Panc1 (cell line): ENCODE data around the gene ARID4B. TPM values are rescaled to one million over a fixed set of nuclear protein-coding genes. Genes with fewer than 3 reads are reported as not detected.

Source experiments
- ATAC-seq: fragments of 200-7000 bp; cut with Tn5 transposase; 2 replicates; pipeline ENCODE4 v1.9.1; 2020; ENCODE audit warnings: mild to moderate bottlenecking, moderate library complexity
- BruUV-seq: library from RNA; stranded (reverse); fragments of 400-500 nt; replicated peaks from 2 replicates; lab custom pipeline; 2021; lab: Mats Ljungman, UMichigan
- CTCF ChIA-PET: fragments of 300-600 bp; sonication (Branson Sonifier 250); formaldehyde crosslinking; loops from one replicate; lab custom pipeline; 2022; ENCODE audit warnings: antibody characterized with exemption; lab: Charles Lee
- POLR2A ChIA-PET: fragments of 300-600 bp; sonication (Branson Sonifier 250); formaldehyde crosslinking; loops from one replicate; lab custom pipeline; 2022; ENCODE audit warnings: antibody characterized with exemption; lab: Charles Lee
- DNase-seq: peaks from one replicate; pipeline ENCODE4 v3.0.0-alpha.2; 2010; ENCODE audit warnings: low read depth, low spot score
- H3K27ac ChIP-seq: 2 replicates; pipeline ENCODE4 v1.5.1; 2011; ENCODE audit warnings: mild to moderate bottlenecking, low read length, inconsistent platforms
- H3K27me3 ChIP-seq: fragments of 200-500 bp; sonication (Bioruptor generic); 2 replicates; pipeline ENCODE4 v1.6.0; 2014; ENCODE audit warnings: low read length, inconsistent platforms; ENCODE audit not compliant: control insufficient read depth, insufficient read depth
- H3K36me3 ChIP-seq: fragments of 200-500 bp; sonication (Bioruptor generic); 2 replicates; pipeline ENCODE4 v1.5.1; 2014; ENCODE audit warnings: inconsistent platforms, mild to moderate bottlenecking, low read length, moderate library complexity; ENCODE audit not compliant: control insufficient read depth, insufficient read depth
- H3K4me1 ChIP-seq: 2 replicates; pipeline ENCODE4 v1.5.1; 2011; ENCODE audit warnings: inconsistent platforms, mild to moderate bottlenecking, low read length, moderate library complexity; ENCODE audit not compliant: control insufficient read depth, insufficient read depth
- H3K4me3 ChIP-seq, 2 experiments: 2 replicates each; pipeline ENCODE4 v1.5.1; 2011 to 2012; ENCODE audit warnings: low read depth in 2 of 2, low read length in 2 of 2, mild to moderate bottlenecking in 2 of 2, inconsistent platforms in 1 of 2, moderate library complexity in 1 of 2
- H3K9me3 ChIP-seq: fragments of 200-500 bp; sonication (Bioruptor generic); 2 replicates; pipeline ENCODE4 v1.5.1; 2014; ENCODE audit warnings: low read depth, mild to moderate bottlenecking, inconsistent platforms, low read length, moderate library complexity; ENCODE audit not compliant: control insufficient read depth, insufficient read depth
- CTCF ChIP-seq: fragments of 450-650 bp; IDR thresholded peaks from 2 replicates; pipeline ENCODE4 v1.5.1; 2017; ENCODE audit warnings: mild to moderate bottlenecking
- POLR2AphosphoS5 ChIP-seq: IDR thresholded peaks from 2 replicates; pipeline ENCODE4 v1.6.1; 2012; ENCODE audit warnings: mild to moderate bottlenecking, low read depth, low read length, moderate library complexity
- REST ChIP-seq, 2 experiments: IDR thresholded peaks; 2 replicates each; pipeline ENCODE4 v1.6.1; 2011 to 2012; ENCODE audit warnings: low read depth in 2 of 2, control low read depth in 1 of 2, low read length in 1 of 2, mild to moderate bottlenecking in 1 of 2, moderate library complexity in 1 of 2; ENCODE audit not compliant: insufficient read depth in 1 of 2
- in situ Hi-C: cut with HindIII; loops from 2 replicates; pipeline ENCODE4 v1.10.0; 2016; ENCODE audit warnings: low sequenced_read_pairs, low pct_unique_long_range_greater_than_20kb
- intact Hi-C: fragments of 100-400 bp; cut with micrococcal nuclease; formaldehyde crosslinking; loops from one replicate; pipeline ENCODE4 v1.10.0; 2022; ENCODE audit not compliant: unreplicated experiment
- total RNA-seq: library from RNA; stranded (reverse); gene quantifications from one replicate; pipeline ENCODE4 v1.2.1, GENCODE V29; 2021; ENCODE audit not compliant: unreplicated experiment

ARID4B gene
- total RNA-seq, 1 experiment from 2014 or later: 37.5 TPM

- H3K36me3 ChIP-seq: peaks cover 5% of the 10 kb centered on the region
- no peak for TF ChIP-seq CTCF
- intact Hi-C loops: no loop called here
- no peaks in the 10 kb centered on the region for H3K9me3 ChIP-seq
- no peak overlapping the region for H3K4me3 ChIP-seq
- CTCF ChIA-PET: no interaction called here
- POLR2A ChIA-PET: no interaction called here
- in situ Hi-C loops: no loop called here
- no peaks in the 10 kb centered on the region for H3K27me3 ChIP-seq
- H3K4me1 ChIP-seq: no peaks in the 10 kb centered on the region
- no peak overlapping the region for H3K27ac ChIP-seq
- no TSS peak for BruUV-seq
- ATAC-seq (no peak), DNase-seq (no peak)
These were observed 140.7 kb downstream of the ARID4B start for GRCh38 chr1:235187316-235187715.

- TF ChIP-seq REST (IDR thresholded peaks at IDR 0.05; ENCODE audit: insufficient read depth in 1 of 2, low read depth in 2 of 2, low read length in 1 of 2) (no peak), CTCF (no peak)
- DNase-seq (no peak), ATAC-seq (no peak)
- ChIA-PET CTCF (no interaction called here), POLR2A (interaction anchor here (0.5 kb wide), 1 partner anchor 295 kb away, joined by 4 read pairs; no protein-coding TSS in a partner anchor)
- H3K4me1 ChIP-seq: 0 out of 2 replicates have a peak, but pooled peaks cover 2% of the 10 kb centered on the region
- no peak overlapping the region for H3K27ac ChIP-seq
- H3K9me3 ChIP-seq: no peaks in the 10 kb centered on the region
- in situ Hi-C loops (no loop called here), intact Hi-C loops (no loop called here)
- peaks cover 34% of the 10 kb centered on the region for H3K36me3 ChIP-seq
- no peak overlapping the region for H3K4me3 ChIP-seq
- no peaks in the 10 kb centered on the region for H3K27me3 ChIP-seq
- no TSS peak for BruUV-seq
These were observed 146.3 kb downstream of the ARID4B start for GRCh38 chr1:235181561-235182245.

- Histone ChIP-seq H3K9me3 (no peaks in the 10 kb centered on the region), H3K4me1 (0 out of 2 replicates have a peak, but pooled peaks cover 2% of the 10 kb centered on the region), H3K36me3 (peaks cover 35% of the 10 kb centered on the region), H3K27me3 (no peaks in the 10 kb centered on the region), H3K4me3 (no peak overlapping the region), H3K27ac (no peak overlapping the region)
- intact Hi-C loops: no loop called here
- BruUV-seq: no TSS peak
- POLR2A ChIA-PET: interaction anchor here (0.5 kb wide), 1 partner anchor 296 kb away, joined by 4 read pairs; no protein-coding TSS in a partner anchor
- in situ Hi-C loops: no loop called here
- no peak for ATAC-seq
- DNase-seq: no peak
- CTCF ChIA-PET: no interaction called here
- TF ChIP-seq POLR2AphosphoS5: no peak
- no peak for TF ChIP-seq CTCF
These were observed 147.0 kb downstream of the ARID4B start for GRCh38 chr1:235180916-235181460.
